NCI-H82 treated with DMSO at 0.1 percent for 48 hours (cell line): Measurements from ENCODE around the gene CLEC9A.
"Not testable (repeated sequence)": the region's sequence is repeated elsewhere in the genome, so short reads cannot be mapped to it uniquely, and the experiment has no call there.

Experiments
- DNase-seq: peaks from one replicate; lab custom pipeline; 2025; ENCODE audit not compliant: unreplicated experiment; lab: John Stamatoyannopoulos, UW

The CLEC9A gene

GRCh38 chr12:10030446-10030845 lies at the start of gene CLEC9A:
Gene CLEC9A, plus strand, starts transcription at chr12:10030682. Its CDS starts 22,006 bp downstream, at chr12:10052688.
- no peak for DNase-seq

GRCh38 chr12:9991876-9992275 lies 38.6 kb upstream of the CLEC9A start:
- no peak for DNase-seq

DNA sequence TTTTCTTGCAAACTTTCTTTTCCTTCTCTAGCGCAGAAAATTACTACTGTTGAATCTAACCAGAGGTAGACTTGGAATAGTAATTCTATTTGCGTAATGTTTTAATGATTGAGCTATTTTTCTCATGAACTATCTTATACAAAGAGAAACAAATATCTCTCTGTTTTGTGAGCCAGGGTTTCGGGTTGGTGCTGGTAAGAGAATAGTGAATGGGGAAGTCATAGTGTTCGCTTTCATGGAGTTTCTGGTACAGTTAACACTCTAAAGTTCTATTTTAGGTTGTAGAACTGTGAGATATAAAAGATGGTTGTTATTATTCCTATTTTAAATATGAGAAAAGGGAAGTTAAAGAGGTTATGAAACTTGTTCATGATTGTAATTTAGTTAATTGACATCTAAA lies 38.2 kb upstream of the CLEC9A start:
- no peak for DNase-seq

- DNase-seq = no peak
Observed at GRCh38 chr12:9999016-9999415, 31.5 kb upstream of the CLEC9A start, which contains the start of gene CLEC1B. Gene CLEC1B, minus strand, starts transcription at chr12:9999121. Its CDS starts 21 bp downstream, at chr12:9999100.

- DNase-seq = no peak
Observed at GRCh38 chr12:10001171-10001776, 29.2 kb upstream of the CLEC9A start.

GRCh38 chr12:10012630-10013330 lies 17.7 kb upstream of the CLEC9A start:
- no peak for DNase-seq

- DNase-seq = no peak
Observed at GRCh38 chr12:10015450-10015849, 15.0 kb upstream of the CLEC9A start.

GRCh38 chr12:10016881-10017280 lies 13.6 kb upstream of the CLEC9A start:
- no peak for DNase-seq

- DNase-seq = no peak
Observed at GRCh38 chr12:10018386-10018785, 12.1 kb upstream of the CLEC9A start.

DNA sequence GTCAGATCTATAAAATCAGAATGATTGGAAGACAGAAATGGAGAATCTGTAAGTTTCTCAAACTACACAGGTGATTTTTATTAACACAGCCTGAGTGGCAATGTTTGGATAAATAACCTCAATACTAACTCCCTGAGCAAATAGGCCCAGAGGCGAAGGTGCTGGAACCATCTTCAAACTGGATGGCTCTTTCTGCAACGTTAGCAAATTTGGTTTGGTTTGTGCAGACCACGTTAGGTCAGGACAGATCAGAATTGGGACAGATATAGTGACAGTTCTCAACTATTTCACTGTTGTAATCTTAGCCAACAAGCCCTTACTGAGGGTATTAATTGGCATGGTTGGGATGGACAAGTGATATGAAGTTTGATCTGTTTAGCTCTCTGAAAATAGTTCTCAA lies 9.1 kb upstream of the CLEC9A start:
- no peak for DNase-seq

DNA sequence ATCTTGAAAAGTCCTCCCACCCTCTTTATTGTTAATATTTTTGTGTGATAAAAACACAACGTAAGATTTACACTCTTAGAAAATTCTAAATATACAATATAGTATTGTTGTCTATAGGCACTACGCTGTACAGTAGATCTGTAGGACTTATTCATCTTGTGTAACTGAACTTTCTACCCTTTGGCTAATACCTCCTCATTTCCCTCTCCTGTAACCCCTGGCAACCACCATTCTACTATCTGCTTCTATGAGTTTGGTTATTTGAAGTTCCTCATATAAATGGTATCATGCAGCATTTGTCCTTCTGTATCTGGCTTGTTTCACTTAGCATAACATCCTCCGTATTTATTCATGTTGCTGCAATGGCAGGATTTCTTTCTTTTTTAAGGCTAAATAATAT lies 5.2 kb upstream of the CLEC9A start:
- DNase-seq = no peak

DNA sequence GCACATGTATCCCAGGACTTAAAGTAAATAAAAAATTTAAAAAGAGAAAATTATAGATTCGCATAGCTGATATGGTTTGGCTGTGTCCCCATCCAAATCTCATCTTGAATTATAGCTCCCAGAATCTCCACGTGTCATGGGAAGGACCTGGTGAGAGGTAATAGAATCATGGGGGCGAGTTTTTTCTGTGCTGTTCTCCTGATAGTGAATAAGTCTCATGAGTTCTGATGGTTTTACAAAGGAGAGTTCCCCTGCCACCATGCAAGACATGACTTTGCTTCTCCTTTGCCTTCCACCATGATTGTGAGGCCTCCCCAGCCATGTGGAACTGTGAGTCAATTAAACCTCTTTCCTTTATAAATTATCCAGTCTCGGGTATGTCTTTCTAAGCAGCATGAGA lies 3.8 kb upstream of the CLEC9A start:
- DNase-seq = not testable (repeated sequence)

DNA sequence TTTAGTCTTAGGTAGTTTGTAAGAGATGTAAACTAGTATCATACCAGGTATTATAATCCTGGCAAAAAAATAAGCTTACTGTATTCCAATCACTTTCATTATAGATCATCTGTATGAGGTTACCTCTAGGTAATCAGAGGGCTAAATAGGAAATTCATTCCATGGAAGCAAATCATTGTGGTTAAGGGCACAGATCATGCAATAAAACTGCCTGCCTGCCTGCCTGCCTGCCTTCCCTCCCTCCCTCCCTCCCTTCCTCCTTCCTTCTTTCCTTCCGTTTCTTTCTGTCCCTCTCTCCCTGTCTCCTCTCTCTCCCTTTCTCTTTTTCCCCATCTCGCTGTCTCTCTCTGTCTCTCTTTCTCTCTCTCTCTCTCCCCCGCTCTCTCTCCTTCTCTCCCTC lies 3.2 kb upstream of the CLEC9A start:
- DNase-seq = no peak

DNA sequence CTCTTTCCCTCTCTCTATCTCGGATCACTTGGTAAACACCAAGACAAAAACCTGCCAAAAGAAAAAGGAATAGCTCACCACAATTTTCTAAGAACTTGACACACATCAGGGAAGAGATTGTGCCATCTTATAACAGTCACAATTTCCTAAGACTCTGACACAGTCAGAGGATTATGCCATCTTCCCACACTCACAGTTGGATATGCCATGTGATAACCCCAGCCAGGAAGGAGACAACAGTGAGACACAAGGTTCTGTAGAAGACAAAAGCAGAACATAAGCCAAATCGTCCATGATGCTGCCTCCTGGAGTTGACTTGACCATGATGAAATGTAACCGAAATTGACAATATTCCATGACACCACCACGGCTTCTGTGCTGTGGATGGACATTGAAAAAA lies 2.8 kb upstream of the CLEC9A start:
- DNase-seq = no peak

DNA sequence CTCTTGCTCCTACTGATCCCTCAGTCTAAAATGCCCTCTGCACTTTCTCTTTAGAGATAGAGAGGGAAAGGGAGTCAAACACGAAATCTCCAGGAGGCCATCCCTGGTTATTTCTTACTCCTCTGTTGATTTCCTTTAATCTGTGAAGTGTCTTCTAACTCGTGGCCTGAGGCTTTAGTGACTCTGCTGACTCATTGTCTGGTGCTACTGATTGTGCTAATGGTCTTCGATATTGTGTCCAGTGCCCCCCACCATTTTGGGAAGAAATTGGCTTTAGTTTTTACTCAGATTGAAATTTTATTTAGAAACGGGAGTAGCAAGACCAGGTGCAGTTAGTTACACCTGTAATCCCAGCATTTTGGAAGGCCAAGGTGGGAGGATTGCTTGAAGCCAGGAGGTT lies 839 bp downstream of the CLEC9A start:
- no peak for DNase-seq

DNA sequence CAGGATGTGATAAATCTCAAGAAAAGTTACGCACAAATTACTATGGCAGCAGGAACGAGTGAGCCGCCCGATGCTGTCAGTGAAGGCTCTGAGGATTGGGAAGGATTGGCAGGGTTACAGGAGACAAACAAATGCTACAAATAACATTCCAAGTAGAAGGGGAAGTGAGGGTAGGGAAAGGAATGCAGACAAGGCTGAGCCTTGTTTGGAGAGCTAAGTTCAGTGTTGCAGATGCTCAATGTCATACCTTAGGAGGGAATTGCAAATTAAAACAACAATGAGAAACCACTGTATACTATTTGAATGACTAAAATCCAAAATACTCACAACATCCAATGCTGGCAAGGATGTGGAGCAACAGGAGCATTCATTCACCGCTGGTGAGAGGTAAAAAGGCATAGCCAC lies 1.3 kb downstream of the CLEC9A start:
- DNase-seq = no peak

DNA sequence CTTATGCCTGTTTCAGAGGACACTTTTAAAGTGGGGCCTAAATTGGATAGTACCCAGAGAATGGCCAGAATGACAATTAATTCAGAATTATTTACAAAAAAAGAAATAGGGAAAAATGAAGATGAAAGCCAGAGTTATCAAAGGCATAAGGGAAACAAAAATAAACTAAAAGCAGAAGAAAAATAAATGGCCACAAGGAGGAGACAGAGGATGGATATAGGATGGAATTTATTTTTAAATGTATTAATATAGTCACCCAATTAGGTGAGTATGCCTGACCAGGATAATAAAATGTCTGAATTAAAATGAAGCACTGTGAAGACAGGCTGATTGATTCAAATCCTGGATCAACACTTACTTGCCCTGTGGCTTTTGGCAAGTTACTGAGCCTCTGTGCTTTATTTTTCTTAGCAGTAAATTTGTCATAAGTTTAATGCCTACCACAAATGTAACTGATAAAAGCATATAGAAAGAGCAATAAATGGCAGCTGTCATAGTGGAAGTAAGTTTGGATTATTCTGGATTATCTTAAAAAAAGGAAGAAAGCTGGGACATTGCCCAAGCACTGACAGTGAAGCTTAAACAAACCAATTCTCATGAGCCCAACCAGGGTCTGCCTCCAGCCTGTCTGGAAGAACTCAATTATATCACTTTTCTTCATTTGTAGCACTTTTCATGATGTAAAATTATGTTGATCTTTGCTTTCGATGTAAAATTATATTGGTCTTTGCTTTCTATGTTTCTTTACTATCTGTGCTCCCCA lies 3.5 kb downstream of the CLEC9A start:
- no peak for DNase-seq

- DNase-seq = no peak
Observed at GRCh38 chr12:10042167-10042566, 11.7 kb downstream of the CLEC9A start.

- DNase-seq = no peak
Observed at GRCh38 chr12:10048526-10048925, 18.0 kb downstream of the CLEC9A start.

GRCh38 chr12:10052193-10052913 lies 21.9 kb downstream of the CLEC9A start:
- DNase-seq = no peak

DNA sequence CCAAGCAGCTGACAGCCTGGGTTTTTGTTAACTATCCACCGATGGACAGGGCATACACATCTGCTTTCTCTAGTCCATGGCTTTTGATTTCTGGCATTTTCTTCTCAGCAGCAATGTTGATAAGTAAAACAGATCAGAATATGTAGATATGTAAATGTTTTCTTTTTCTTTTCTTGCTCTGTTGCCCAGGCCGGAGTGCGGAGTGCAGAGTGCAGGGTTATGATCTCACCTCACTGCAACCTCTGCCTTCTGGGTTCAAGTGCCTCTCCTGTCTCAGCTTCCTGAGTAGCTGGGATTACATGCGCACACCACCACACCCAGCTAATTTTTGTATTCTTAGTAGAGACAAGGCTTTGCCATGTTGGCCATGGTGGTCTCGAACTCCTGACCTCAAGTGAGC lies 27.9 kb downstream of the CLEC9A start:
- DNase-seq = no peak
